GM12878 (cell line): ENCODE data around the gene EHBP1L1. TPM values are rescaled to one million over a fixed set of nuclear protein-coding genes. Genes with fewer than 3 reads are reported as not detected.

Experiments used
- ATAC-seq: fragments of 200-7000 bp; cut with Tn5 transposase; 3 replicates; pipeline ENCODE4 v1.9.1; 2020; ENCODE audit warnings: mild to moderate bottlenecking, moderate library complexity
- BruUV-seq: library from RNA; stranded (reverse); fragments of 400-500 nt; replicated peaks from 2 replicates; lab custom pipeline; 2021; lab: Mats Ljungman, UMichigan
- CTCF ChIA-PET: fragments of 300-600 bp; sonication (Branson Sonifier 250); formaldehyde crosslinking; extraction: SDS; loops from one replicate; lab custom pipeline; 2021; ENCODE audit warnings: inconsistent platforms; lab: Yijun Ruan, JAX
- POLR2A ChIA-PET: fragments of 350-600 bp; formaldehyde crosslinking; extraction: SDS; loops from one replicate; lab custom pipeline; 2021; ENCODE audit warnings: inconsistent platforms; lab: Charles Lee
- RAD21 ChIA-PET: fragments of 300-600 bp; sonication (Branson Sonifier 250); formaldehyde crosslinking; loops from one replicate; lab custom pipeline; 2023; ENCODE audit warnings: antibody characterized with exemption; ENCODE audit not compliant: unreplicated experiment; lab: Charles Lee
- SMC1A ChIA-PET: fragments of 300-600 bp; sonication (Branson Sonifier 250); formaldehyde crosslinking; loops from one replicate; lab custom pipeline; 2023; ENCODE audit not compliant: unreplicated experiment, uncharacterized antibody; lab: Charles Lee
- DNase-seq: peaks from one replicate; pipeline ENCODE4 v3.0.0-alpha.2; 2011; ENCODE audit warnings: low read depth, low spot score
- FAIRE-seq: peaks from 3 replicates; lab custom pipeline; 2011; peaks lifted over from hg19 to GRCh38; lab: Jason Lieb, UNC
- H2AFZ ChIP-seq: 2 replicates; pipeline ENCODE4 v1.6.0; 2011; ENCODE audit warnings: low read depth, low read length, control low read depth; ENCODE audit not compliant: control insufficient read depth
- H3K27ac ChIP-seq: 2 replicates; pipeline ENCODE4 v1.5.1; 2011; ENCODE audit warnings: control low read depth; ENCODE audit not compliant: control insufficient read depth, insufficient read depth
- H3K27me3 ChIP-seq, 2 experiments: replicated peaks in 1 of 2; 2 replicates each; pipeline versions ENCODE4 v1.6.0 to v1.6.1; 2011; ENCODE audit warnings: low read length in 1 of 2; ENCODE audit not compliant: control insufficient read depth in 2 of 2, insufficient read depth in 2 of 2
- H3K36me3 ChIP-seq, 2 experiments: 2 replicates each; pipeline ENCODE4 v1.5.1; 2011; ENCODE audit warnings: low read length in 1 of 2; ENCODE audit not compliant: control insufficient read depth in 2 of 2, insufficient read depth in 2 of 2
- H3K4me1 ChIP-seq: 2 replicates; pipeline ENCODE4 v1.6.1; 2011; ENCODE audit warnings: mild to moderate bottlenecking, low read length, moderate library complexity, mixed read lengths; ENCODE audit not compliant: control insufficient read depth, insufficient read depth
- H3K4me2 ChIP-seq: 2 replicates; pipeline ENCODE4 v1.6.0; 2011; ENCODE audit warnings: control low read depth; ENCODE audit not compliant: control insufficient read depth, insufficient read depth
- H3K4me3 ChIP-seq: fragments of 200-600 bp; sonication (generic); 2 replicates; pipeline ENCODE4 v1.5.1; 2016
- H3K79me2 ChIP-seq: 2 replicates; pipeline ENCODE4 v1.6.0; 2011; ENCODE audit warnings: low read length; ENCODE audit not compliant: control insufficient read depth, insufficient read depth
- H3K9ac ChIP-seq: 2 replicates; pipeline ENCODE4 v1.8.0; 2011; ENCODE audit warnings: low read length, control low read depth, mixed read lengths; ENCODE audit not compliant: control insufficient read depth, insufficient read depth
- H3K9me3 ChIP-seq: replicated peaks from 3 replicates; pipeline ENCODE4 v1.5.1; 2011; ENCODE audit warnings: mild to moderate bottlenecking, low read length; ENCODE audit not compliant: control insufficient read depth, insufficient read depth
- H4K20me1 ChIP-seq: 2 replicates; pipeline ENCODE4 v1.6.0; 2011; ENCODE audit not compliant: control insufficient read depth, insufficient read depth
- ATF3 ChIP-seq: IDR thresholded peaks from 2 replicates; pipeline ENCODE4 v1.6.1; 2011; ENCODE audit warnings: low read depth, mild to moderate bottlenecking, low read length, moderate library complexity, borderline replicate concordance; ENCODE audit errors: extremely low read depth
- CREM ChIP-seq: IDR thresholded peaks from 2 replicates; pipeline ENCODE4 v1.6.1; 2014; ENCODE audit warnings: antibody characterized with exemption, low read depth
- NFXL1 ChIP-seq: fragments of 450-650 bp; IDR thresholded peaks from 2 replicates; pipeline ENCODE4 v1.6.1; 2017; ENCODE audit warnings: antibody characterized with exemption, mild to moderate bottlenecking, borderline replicate concordance
- NR2C1 ChIP-seq: fragments of 450-650 bp; IDR thresholded peaks from 2 replicates; pipeline ENCODE4 v1.6.1; 2017; ENCODE audit warnings: antibody characterized with exemption, mild to moderate bottlenecking, moderate library complexity
- PRDM15 ChIP-seq: fragments of 450-650 bp; formaldehyde crosslinking; IDR thresholded peaks from 2 replicates; pipeline ENCODE4 v1.4.0; 2020; ENCODE audit warnings: mild to moderate bottlenecking, moderate library complexity
- ZSCAN29 ChIP-seq: fragments of 450-650 bp; IDR thresholded peaks from 2 replicates; pipeline ENCODE4 v1.6.1; 2017; ENCODE audit warnings: mild to moderate bottlenecking, moderate library complexity
- WGBS: methylation state at CpG from one replicate; pipeline ENCODE4 v1.1.6; 2016; ENCODE audit warnings: low lambda C conversion rate; ENCODE audit not compliant: insufficient replicate concordance, insufficient coverage; ENCODE audit errors: missing lambda C conversion rate; 5-methylcytosine and 5-hydroxymethylcytosine counted together
- in situ Hi-C: fragments of 300-500 bp; cut with MboI; formaldehyde crosslinking; loops from 9 replicates; pipeline ENCODE4 v1.14.3; 2018; ENCODE audit warnings: mixed read lengths
- intact Hi-C: fragments of 100-400 bp; cut with micrococcal nuclease; formaldehyde crosslinking; loops from one replicate; pipeline ENCODE4 v1.14.2; 2022; ENCODE audit not compliant: unreplicated experiment
- polyA plus RNA-seq, 11 experiments: library from polyadenylated mRNA; depleted of rRNA in 4 of 11; unstranded in 6 of 11; stranded (reverse) in 5 of 11; fragments of >200 nt; fragmentation: Nextera tagmentation in 4 of 11; fragmentation: Illumina TruSeq in 1 of 11; extraction: Ambion mirVana in 4 of 11; extraction: Trizol in 1 of 11; gene quantifications; 1 replicate in 1 of 11; 2 replicates in 10 of 11; pipeline versions ENCODE4 v1.2.1 to v1.2.3, GENCODE V29; 2011 to 2016; ENCODE audit warnings: inconsistent platforms in 2 of 11, missing spikeins in 2 of 11, low read depth in 1 of 11
- total RNA-seq, 4 experiments: library from RNA; depleted of rRNA in 3 of 4; stranded (reverse); fragments of >200 nt in 3 of 4; fragmentation: Illumina TruSeq in 1 of 4; extraction: Trizol in 1 of 4; gene quantifications; 2 replicates each; pipeline versions ENCODE4 v1.2.1 to v1.2.3, GENCODE V29; 2013 to 2021

EHBP1L1 gene
- total and polyA plus RNA-seq, 10 of the 15 experiments (the other 5 are each of a cell fraction or from before 2014, with no cell fraction given) = 0.06 to 99.4 (median 32.7) TPM

- TF ChIP-seq NFXL1 (no peak), PRDM15 (CRISPR knock-in tag) (no peak)
- TF ChIP-seq, all 136 proteins: peak for 0
Observed at GRCh38 chr11:65609229-65609628, 33.4 kb downstream of the EHBP1L1 start (continued).

- no peak overlapping the region for H3K4me2 ChIP-seq
- intact Hi-C loops = loop anchor here (5.0 kb wide), 1 partner anchor 732 kb away; the partner anchor contains the start of gene EHD1
- ATAC-seq (no peak), FAIRE-seq (no peak), DNase-seq (no peak)
- CTCF ChIA-PET = interaction anchor here (1.2 to 2.1 kb wide), 5 partner anchors 20 to 250 kb away, joined by 3 to 10 read pairs (median 4); partner anchors contain the start of gene MUS81
- peaks cover 43% of the 10 kb centered on the region for H3K79me2 ChIP-seq
- POLR2A ChIA-PET = interaction anchor here (0.6 to 2.5 kb wide), 4 partner anchors 16 to 42 kb away, joined by 3 to 12 read pairs (median 6); partner anchors contain the start of gene SIPA1
- H3K9ac ChIP-seq = no peak overlapping the region
- BruUV-seq = no TSS peak
- H3K4me3 ChIP-seq = no peak overlapping the region
- 78% methylated on average over 5 of the region's 5 CpGs for WGBS
- H4K20me1 ChIP-seq = no peaks in the 10 kb centered on the region; the same call in 1 of the 2 replicates
- in situ Hi-C loops = no loop called here
- RAD21 ChIA-PET = interaction anchor here (1.7 kb wide), 1 partner anchor 20 kb away, joined by 5 read pairs; no protein-coding TSS in a partner anchor
- no peak for TF ChIP-seq NR2C1
- TF ChIP-seq ATF3 = no peak
- TF ChIP-seq ZSCAN29 = no peak
- no peak for TF ChIP-seq CREM
- no peak overlapping the region for H3K27ac ChIP-seq
- H3K27me3 ChIP-seq = no peaks in the 10 kb centered on the region
- peaks cover 18 to 29% of the 10 kb centered on the region in 2 experiments; a peak in 3 of 4 replicates for H3K36me3 ChIP-seq
- SMC1A ChIA-PET = interaction anchor here (1.5 kb wide), 1 partner anchor 21 kb away, joined by 5 read pairs; no protein-coding TSS in a partner anchor
- peaks cover 17% of the 10 kb centered on the region for H3K4me1 ChIP-seq
- no peaks in the 10 kb centered on the region for H3K9me3 ChIP-seq
- no peak overlapping the region for H2AFZ ChIP-seq
Observed at GRCh38 chr11:65609665-65610064, 33.8 kb downstream of the EHBP1L1 start.
